HG02970 (cell line): Measurements from ENCODE around the gene ZNF574.
A peak's percentile ranks its signal among the peaks of the same experiment; 100 is the strongest.

Source experiments
- ATAC-seq: cut with Tn5 transposase; IDR thresholded peaks from one replicate; pipeline ENCODE4 v1.9.1; 2021; ENCODE audit warnings: mild to moderate bottlenecking, moderate library complexity, moderate number of reproducible peaks; ENCODE audit not compliant: unreplicated experiment, low FRiP score

ZNF574 gene

GRCh38 chr19:42121036-42121621 lies 45.2 kb downstream of the ZNF574 start:
- no peak for ATAC-seq

- no peak for ATAC-seq
Measured at GRCh38 chr19:42121656-42122069, 45.7 kb downstream of the ZNF574 start.

GRCh38 chr19:42122691-42123607 lies 47.0 kb downstream of the ZNF574 start:
- no peak for ATAC-seq

- no peak for ATAC-seq
Measured at GRCh38 chr19:42123765-42124164, 47.8 kb downstream of the ZNF574 start.

- no peak for ATAC-seq
Measured at GRCh38 chr19:42124386-42124901, 48.5 kb downstream of the ZNF574 start.

- ATAC-seq, result no peak
Measured at GRCh38 chr19:42125536-42125935, 49.6 kb downstream of the ZNF574 start.

GRCh38 chr19:42126574-42126973 lies 50.6 kb downstream of the ZNF574 start:
- ATAC-seq, result no peak

- ATAC-seq, result peak; percentile 43
Measured at GRCh38 chr19:42129399-42130253, 53.7 kb downstream of the ZNF574 start.

GRCh38 chr19:42130254-42130573 lies 54.2 kb downstream of the ZNF574 start:
- ATAC-seq, result no peak
